Peyer's patch (tissue), 4 donors: ENCODE measurements around the gene MSI2. TPM values are rescaled to one million over a fixed set of nuclear protein-coding genes. Genes with fewer than 3 reads are reported as not detected.

Experiments
- DNase-seq, 3 donors: peaks; one replicate each; pipeline ENCODE4 v3.0.0-alpha.2; 2017 to 2019
- H3K27ac ChIP-seq, 4 donors: fragments of 200-600 bp; sonication (generic); one replicate each; pipeline ENCODE4 v1.5.1; 2016 to 2019
- H3K27me3 ChIP-seq, 2 donors: fragments of 200-600 bp; sonication (generic); one replicate each; pipeline ENCODE4 v1.5.1; 2019
- H3K36me3 ChIP-seq, 3 donors: fragments of 200-600 bp; sonication (generic); one replicate each; pipeline ENCODE4 v1.5.1; 2016 to 2019
- H3K4me1 ChIP-seq, 4 donors: fragments of 200-600 bp; sonication (generic); one replicate each; pipeline ENCODE4 v1.5.1; 2016 to 2019
- H3K4me3 ChIP-seq, 4 donors: fragments of 200-600 bp; sonication (generic); 1 replicate in 3 of 4; 2 replicates in 1 of 4; pipeline ENCODE4 v1.5.1; 2016 to 2019; ENCODE audit warnings: mild to moderate bottlenecking in 1 of 4
- H3K9me3 ChIP-seq, 4 donors: fragments of 200-600 bp; sonication (generic); one replicate each; pipeline ENCODE4 v1.5.1; 2016 to 2019; ENCODE audit warnings: mild to moderate bottlenecking in 1 of 4
- CTCF ChIP-seq, 6 experiments: fragments of 450-650 bp in 4 of 6; fragments of 200-600 bp in 2 of 6; sonication (generic) in 1 of 6; IDR thresholded peaks; one replicate each; pipeline ENCODE4 v1.5.1; 2017 to 2019; ENCODE audit warnings: antibody characterized with exemption in 6 of 6, mild to moderate bottlenecking in 3 of 6, moderate library complexity in 1 of 6
- POLR2A ChIP-seq, 2 donors: fragments of 450-650 bp; IDR thresholded peaks; one replicate each; pipeline ENCODE4 v1.5.1; 2017; ENCODE audit warnings: antibody characterized with exemption in 2 of 2, mild to moderate bottlenecking in 2 of 2, moderate library complexity in 2 of 2
- total RNA-seq, 4 donors: library from RNA; depleted of rRNA; stranded (reverse); fragments of >200 nt; gene quantifications; one replicate each; pipeline ENCODE4 v1.1.0, GENCODE V29; 2016

MSI2 gene
- total RNA-seq, 4 donors from 2014 or later = 25.9 to 39.0 (median 29.2) TPM

GRCh38 chr17:57597531-57598453 lies 341.5 kb downstream of the MSI2 start:
- no peaks in the 10 kb centered on the region for H3K9me3 ChIP-seq
- peak; percentile 59 to 81 (median 63) for DNase-seq
- H3K36me3 ChIP-seq = no peaks in the 10 kb centered on the region
- TF ChIP-seq POLR2A (IDR thresholded peaks at IDR 0.05) (no peak), CTCF (IDR thresholded peaks at IDR 0.05) (peak; percentile 63 to 73 (median 68))
- no peak overlapping the region for H3K27ac ChIP-seq
- peaks cover 0 to 5% (median 1%) of the 10 kb centered on the region in 4 donors for H3K4me1 ChIP-seq
- H3K4me3 ChIP-seq = no peak overlapping the region
- no peaks in the 10 kb centered on the region for H3K27me3 ChIP-seq

GRCh38 chr17:57599271-57600045 lies 343.1 kb downstream of the MSI2 start:
- no peak overlapping the region for H3K4me3 ChIP-seq
- H3K36me3 ChIP-seq = no peaks in the 10 kb centered on the region
- peak overlapping the region in 2 of 4 donors; percentile 12 for H3K27ac ChIP-seq
- no peaks in the 10 kb centered on the region for H3K9me3 ChIP-seq
- no peaks in the 10 kb centered on the region for H3K27me3 ChIP-seq
- TF ChIP-seq CTCF (IDR thresholded peaks at IDR 0.05) = no peak
- no peak for TF ChIP-seq POLR2A (IDR thresholded peaks at IDR 0.05)
- peak in 2 of 3 donors; percentile 49 to 69 for DNase-seq
- peaks cover 0 to 15% (median 14%) of the 10 kb centered on the region in 4 donors for H3K4me1 ChIP-seq

- TF ChIP-seq POLR2A (IDR thresholded peaks at IDR 0.05) = no peak
- TF ChIP-seq CTCF (IDR thresholded peaks at IDR 0.05) = no peak
- DNase-seq = peak in 1 of 3 donors; percentile 45
- Histone ChIP-seq H3K27ac (peak overlapping the region in 1 of 4 donors; percentile 12), H3K36me3 (no peaks in the 10 kb centered on the region), H3K4me1 (peaks cover 0 to 21% (median 19%) of the 10 kb centered on the region in 4 donors), H3K9me3 (no peaks in the 10 kb centered on the region), H3K27me3 (no peaks in the 10 kb centered on the region), H3K4me3 (no peak overlapping the region)
Observed at GRCh38 chr17:57600074-57600473, 343.8 kb downstream of the MSI2 start.

GRCh38 chr17:57601143-57601735 lies 344.9 kb downstream of the MSI2 start:
- Histone ChIP-seq H3K4me1 (peaks cover 0 to 32% (median 30%) of the 10 kb centered on the region in 4 donors), H3K27me3 (no peaks in the 10 kb centered on the region), H3K27ac (peak overlapping the region in 1 of 4 donors; percentile 1), H3K9me3 (no peaks in the 10 kb centered on the region), H3K4me3 (no peak overlapping the region), H3K36me3 (no peaks in the 10 kb centered on the region)
- no peak for DNase-seq
- TF ChIP-seq POLR2A (IDR thresholded peaks at IDR 0.05) (no peak), CTCF (IDR thresholded peaks at IDR 0.05) (no peak)

- no peak for DNase-seq
- Histone ChIP-seq H3K4me1 (peaks cover 0 to 34% (median 30%) of the 10 kb centered on the region in 4 donors), H3K9me3 (no peaks in the 10 kb centered on the region), H3K27ac (peak overlapping the region in 1 of 4 donors; percentile 69), H3K4me3 (no peak overlapping the region), H3K27me3 (no peaks in the 10 kb centered on the region), H3K36me3 (no peaks in the 10 kb centered on the region)
- TF ChIP-seq CTCF (IDR thresholded peaks at IDR 0.05) = no peak
- TF ChIP-seq POLR2A (IDR thresholded peaks at IDR 0.05) = no peak
Observed at GRCh38 chr17:57602896-57603295, 346.6 kb downstream of the MSI2 start.
